Esophagus muscularis mucosa (tissue), 4 donors: Measurements from ENCODE around the gene GNAI1.

ENCODE experiments used
- CTCF ChIP-seq, 3 experiments: fragments of 200-600 bp in 2 of 3; fragments of 450-650 bp in 1 of 3; sonication (generic) in 2 of 3; IDR thresholded peaks; one replicate each; pipeline ENCODE4 v1.5.1; 2017 to 2019; ENCODE audit warnings: antibody characterized with exemption in 3 of 3, mild to moderate bottlenecking in 2 of 3, moderate library complexity in 1 of 3
- EP300 ChIP-seq: sonication (generic); formaldehyde crosslinking; IDR thresholded peaks from one replicate; pipeline ENCODE4 v1.6.1; 2017; ENCODE audit warnings: antibody characterized with exemption
- POLR2A ChIP-seq: fragments of 450-650 bp; IDR thresholded peaks from one replicate; pipeline ENCODE4 v1.6.1; 2017; ENCODE audit warnings: antibody characterized with exemption, moderate library complexity, mild to moderate bottlenecking, low read depth
- POLR2AphosphoS5 ChIP-seq, 2 donors: sonication (generic); formaldehyde crosslinking; IDR thresholded peaks; one replicate each; pipeline ENCODE4 v1.6.1; 2017; ENCODE audit warnings: antibody characterized with exemption in 2 of 2

- TF ChIP-seq CTCF (IDR thresholded peaks at IDR 0.05) (no peak), POLR2A (no peak), EP300 (no peak), POLR2AphosphoS5 (IDR thresholded peaks at IDR 0.05) (no peak)
These were observed 79.2 kb downstream of the GNAI1 start for GRCh38 chr7:80213814-80214213.
